A549 (cell line): Measurements from ENCODE around the gene AIP. TPM values are rescaled to one million over a fixed set of nuclear protein-coding genes. Genes with fewer than 3 reads are reported as not detected.

ENCODE experiments used
- ATAC-seq, 2 experiments: fragments of 200-7000 bp in 1 of 2; fragments of >200 bp in 1 of 2; cut with Nextera tagmentation in 1 of 2; cut with Tn5 transposase in 1 of 2; 3 replicates each; pipeline versions ENCODE4 v1.8.0 to v1.9.1; 2018 to 2020; ENCODE audit warnings: mild to moderate bottlenecking in 1 of 2, moderate library complexity in 1 of 2
- CTCF ChIA-PET: fragments of 300-600 bp; sonication (Branson Sonifier 250); formaldehyde crosslinking; extraction: SDS; loops from one replicate; lab custom pipeline; 2021; ENCODE audit warnings: antibody characterized with exemption, inconsistent platforms; lab: Yijun Ruan, JAX
- POLR2A ChIA-PET: fragments of 350-600 bp; formaldehyde crosslinking; extraction: SDS; loops from one replicate; lab custom pipeline; 2021; ENCODE audit warnings: antibody characterized with exemption, inconsistent platforms; lab: Yijun Ruan, JAX
- DNase-seq, 2 experiments: peaks; one replicate each; pipeline versions ENCODE4 v3.0.0 to v3.0.0-alpha.2; 2011 to 2016; ENCODE audit warnings: low read depth in 1 of 2, low spot score in 1 of 2
- FAIRE-seq: peaks from 2 replicates; lab custom pipeline; 2011; peaks lifted over from hg19 to GRCh38; lab: Jason Lieb, UNC
- H3K27ac ChIP-seq, 2 experiments: fragments of >200 bp; sonication (Bioruptor Twin); formaldehyde crosslinking; 3 replicates each; pipeline ENCODE4 v1.5.1; 2016 to 2017
- H3K4me1 ChIP-seq: fragments of >200 bp; sonication (Bioruptor Twin); formaldehyde crosslinking; 3 replicates; pipeline ENCODE4 v1.6.1; 2016
- H3K4me2 ChIP-seq: fragments of >200 bp; sonication (Bioruptor Twin); formaldehyde crosslinking; 3 replicates; pipeline ENCODE4 v1.6.1; 2016
- H3K4me3 ChIP-seq: fragments of >200 bp; sonication (Bioruptor Twin); formaldehyde crosslinking; 3 replicates; pipeline ENCODE4 v1.5.1; 2016
- H3K9me3 ChIP-seq: fragments of >200 bp; sonication (Bioruptor Twin); formaldehyde crosslinking; 3 replicates; pipeline ENCODE4 v1.6.1; 2016
- CBX2 ChIP-seq: fragments of 200-600 bp; sonication (generic); IDR thresholded peaks from 2 replicates; pipeline ENCODE4 v1.6.1; 2016; ENCODE audit warnings: low read depth, mild to moderate bottlenecking, borderline replicate concordance
- E2F6 ChIP-seq: IDR thresholded peaks from 2 replicates; pipeline ENCODE4 v1.6.1; 2012; ENCODE audit warnings: low read depth, borderline replicate concordance
- EHMT2 ChIP-seq: fragments of 200-600 bp; sonication (generic); IDR thresholded peaks from 2 replicates; pipeline ENCODE4 v1.6.1; 2016; ENCODE audit warnings: antibody characterized with exemption, low read depth, mild to moderate bottlenecking, moderate library complexity
- FOSL2 ChIP-seq, 2 experiments: fragments of 450-650 bp in 1 of 2; fragments of >200 bp in 1 of 2; sonication (Bioruptor Twin) in 1 of 2; formaldehyde crosslinking; IDR thresholded peaks; 2 replicates each; pipeline versions ENCODE4 v1.5.0 to v1.6.1; 2016 to 2020; ENCODE audit warnings: mild to moderate bottlenecking in 1 of 2, moderate library complexity in 1 of 2
- HEYL ChIP-seq: fragments of 250-450 bp; sonication (Bioruptor Pico); IDR thresholded peaks from 2 replicates; pipeline ENCODE4 v1.8.0; 2021; ENCODE audit warnings: mild to moderate bottlenecking, moderate library complexity
- HOXA7 ChIP-seq: fragments of 250-450 bp; sonication (Bioruptor Pico); IDR thresholded peaks from 2 replicates; pipeline ENCODE4 v1.5.0; 2020; ENCODE audit warnings: mild to moderate bottlenecking, moderate library complexity
- HOXB5 ChIP-seq: fragments of 250-450 bp; sonication (Bioruptor Pico); IDR thresholded peaks from 2 replicates; pipeline ENCODE4 v1.5.0; 2020; ENCODE audit warnings: mild to moderate bottlenecking, moderate library complexity
- JUNB ChIP-seq: fragments of >200 bp; sonication (Bioruptor Twin); formaldehyde crosslinking; IDR thresholded peaks from 2 replicates; pipeline ENCODE4 v1.6.1; 2016
- KDM1A ChIP-seq: fragments of 200-600 bp; sonication (generic); IDR thresholded peaks from 2 replicates; pipeline ENCODE4 v1.6.1; 2016; ENCODE audit warnings: low read depth, mild to moderate bottlenecking
- MAX ChIP-seq: IDR thresholded peaks from 2 replicates; pipeline ENCODE4 v1.6.1; 2012
- NFE2L2 ChIP-seq: fragments of 150-350 bp; conservative IDR thresholded peaks from 2 replicates; pipeline ENCODE4 v1.6.1; 2014; ENCODE audit warnings: low read length
- POLR2A ChIP-seq: IDR thresholded peaks from 2 replicates; pipeline ENCODE4 v1.6.1; 2012; ENCODE audit warnings: mild to moderate bottlenecking, low read length
- POLR2AphosphoS2 ChIP-seq: conservative IDR thresholded peaks from 2 replicates; pipeline ENCODE4 v1.6.1; 2012; ENCODE audit warnings: low read length, improper control_type of control experiment, inconsistent platforms
- RAD21 ChIP-seq, 2 experiments: fragments of >200 bp in 1 of 2; sonication (Bioruptor Twin) in 1 of 2; formaldehyde crosslinking in 1 of 2; IDR thresholded peaks in 1 of 2; conservative IDR thresholded peaks in 1 of 2; 2 replicates in 1 of 2; 3 replicates in 1 of 2; pipeline ENCODE4 v1.6.1; 2012 to 2018; ENCODE audit warnings: inconsistent platforms in 1 of 2
- REST ChIP-seq: fragments of 200-600 bp; sonication (generic); IDR thresholded peaks from 2 replicates; pipeline ENCODE4 v1.6.1; 2016; ENCODE audit warnings: antibody characterized with exemption, mild to moderate bottlenecking, moderate library complexity
- SMC3 ChIP-seq: fragments of >200 bp; sonication (Bioruptor Twin); formaldehyde crosslinking; IDR thresholded peaks from 3 replicates; pipeline ENCODE4 v1.6.1; 2018; ENCODE audit warnings: inconsistent platforms
- TFCP2L1 ChIP-seq: fragments of 250-450 bp; sonication (Bioruptor Pico); IDR thresholded peaks from 2 replicates; pipeline ENCODE4 v1.5.0; 2021; ENCODE audit warnings: mild to moderate bottlenecking
- ZC3H11A ChIP-seq: fragments of 450-650 bp; IDR thresholded peaks from 2 replicates; pipeline ENCODE4 v1.6.1; 2014; ENCODE audit warnings: antibody characterized with exemption, mild to moderate bottlenecking
- ZFP36 ChIP-seq: fragments of 450-650 bp; IDR thresholded peaks from 2 replicates; pipeline ENCODE4 v1.6.1; 2014; ENCODE audit warnings: borderline replicate concordance; ENCODE audit not compliant: partially characterized antibody
- ZNF302 ChIP-seq: fragments of 250-450 bp; sonication (Bioruptor Pico); IDR thresholded peaks from 2 replicates; pipeline ENCODE4 v1.9.0; 2021; ENCODE audit warnings: inconsistent platforms, mild to moderate bottlenecking, moderate library complexity
- WGBS: methylation state at CpG from one replicate; pipeline ENCODE4 v1.1.6; 2017; ENCODE audit errors: missing lambda C conversion rate; 5-methylcytosine and 5-hydroxymethylcytosine counted together
- polyA plus RNA-seq, 4 experiments: library from polyadenylated mRNA; depleted of rRNA in 3 of 4; stranded (reverse); fragments of >200 nt; fragmentation: RNase III in 1 of 4; extraction: RNeasy Plus Mini Kit Qiagen cat#74134 plus additional on column Dnase treatment in 1 of 4; gene quantifications; 2 replicates in 3 of 4; 3 replicates in 1 of 4; pipeline ENCODE4 v1.2.3, GENCODE V29; 2011 to 2017

AIP gene
- polyA plus RNA-seq, 2 of the 4 experiments (the other 2 are of a cell fraction): 50.8 to 68.8 TPM

- Histone ChIP-seq H3K27ac (no peak overlapping the region), H3K4me1 (peaks cover 19% of the 10 kb centered on the region; the same call in 2 of the 3 replicates), H3K9me3 (no peaks in the 10 kb centered on the region), H3K4me3 (no peak overlapping the region), H3K4me2 (no peak overlapping the region)
- FAIRE-seq: no peak
- no peak for ATAC-seq
- ChIA-PET CTCF (interaction anchor here (1.0 to 1.7 kb wide), 3 partner anchors 18 to 72 kb away, joined by 3 to 4 read pairs (median 4); partner anchors contain the start of genes GPR152 and PITPNM1), POLR2A (no interaction called here)
- no peak for DNase-seq
- 91% methylated on average over 17 of the region's 22 CpGs for WGBS
- TF ChIP-seq CBX2 (no peak), SMC3 (no peak), RAD21 (conservative IDR thresholded peaks at IDR 0.05 in 1 of 2, IDR thresholded peaks at IDR 0.05 in 1 of 2) (no peak), FOSL2 (IDR thresholded peaks at IDR 0.05) (no peak), FOSL2 (CRISPR knock-in tag; IDR thresholded peaks at IDR 0.05) (no peak), HOXA7 (CRISPR knock-in tag) (no peak), E2F6 (no peak), ZC3H11A (no peak), TFCP2L1 (no peak), HOXB5 (no peak), HEYL (CRISPR knock-in tag) (no peak), KDM1A (no peak)
These were observed 49.1 kb upstream of the AIP start for GRCh38 chr11:67433536-67434394.

GRCh38 chr11:67434395-67434881, 48.4 kb upstream of the AIP start:
- FAIRE-seq (no peak), DNase-seq (no peak), ATAC-seq (no peak)
- TF ChIP-seq ZNF302 (CRISPR knock-in tag) (no peak), POLR2A (no peak), NFE2L2 (no peak), MAX (no peak), ZFP36 (no peak), REST (no peak), JUNB (no peak), RAD21 (conservative IDR thresholded peaks at IDR 0.05 in 1 of 2, IDR thresholded peaks at IDR 0.05 in 1 of 2) (no peak), POLR2AphosphoS2 (no peak), HOXB5 (no peak), EHMT2 (no peak)
- WGBS: 89% methylated on average over 19 of the region's 23 CpGs
- no peak overlapping the region for H3K4me2 ChIP-seq
- H3K27ac ChIP-seq: no peak overlapping the region
- CTCF ChIA-PET: interaction anchor here (1.7 kb wide), 1 partner anchor 18 kb away, joined by 4 read pairs; the partner anchor contains the start of gene GPR152
- POLR2A ChIA-PET: no interaction called here
- H3K9me3 ChIP-seq: no peaks in the 10 kb centered on the region
- no peak overlapping the region for H3K4me3 ChIP-seq
- H3K4me1 ChIP-seq: peaks cover 17% of the 10 kb centered on the region; the same call in 2 of the 3 replicates
